IPS-20b (cell line): ENCODE data around the gene UGGT1.
A peak's percentile ranks its signal among the peaks of the same experiment; 100 is the strongest.

ENCODE experiments used
- H3K27ac ChIP-seq: one replicate; pipeline ENCODE4 v1.5.1; 2013; ENCODE audit warnings: low read length
- H3K27me3 ChIP-seq: 2 replicates; pipeline ENCODE4 v1.6.1; 2013; ENCODE audit warnings: mild to moderate bottlenecking, low read length, inconsistent platforms; ENCODE audit not compliant: insufficient read depth
- H3K36me3 ChIP-seq: 2 replicates; pipeline ENCODE4 v1.6.1; 2013; ENCODE audit warnings: low read depth, mild to moderate bottlenecking, inconsistent platforms, low read length, moderate library complexity; ENCODE audit not compliant: insufficient read depth
- H3K4me1 ChIP-seq: 2 replicates; pipeline ENCODE4 v1.6.1; 2013; ENCODE audit warnings: mild to moderate bottlenecking, control low read depth, inconsistent platforms, low read length, moderate library complexity; ENCODE audit not compliant: insufficient read depth
- H3K4me3 ChIP-seq: 2 replicates; pipeline ENCODE4 v1.5.1; 2013; ENCODE audit warnings: mild to moderate bottlenecking, low read length, inconsistent platforms
- H3K9ac ChIP-seq: 2 replicates; pipeline ENCODE4 v1.6.1; 2013; ENCODE audit warnings: low read depth, mild to moderate bottlenecking, inconsistent platforms, low read length, moderate library complexity
- H3K9me3 ChIP-seq: 2 replicates; pipeline ENCODE4 v1.6.1; 2013; ENCODE audit warnings: mild to moderate bottlenecking, low read depth, low read length, inconsistent platforms; ENCODE audit not compliant: insufficient read depth

UGGT1 gene

GRCh38 chr2:128076461-128077106, 14.4 kb upstream of the UGGT1 start:
- Histone ChIP-seq H3K4me1 (no peaks in the 10 kb centered on the region), H3K27ac (no peak overlapping the region), H3K27me3 (no peaks in the 10 kb centered on the region), H3K36me3 (no peaks in the 10 kb centered on the region), H3K4me3 (no peak overlapping the region), H3K9me3 (no peaks in the 10 kb centered on the region), H3K9ac (no peak overlapping the region)

- H3K4me1 ChIP-seq, result no peaks in the 10 kb centered on the region
- no peaks in the 10 kb centered on the region for H3K36me3 ChIP-seq
These were observed 6.2 kb upstream of the UGGT1 start for GRCh38 chr2:128084757-128085156.

GRCh38 chr2:128086244-128086643, 4.8 kb upstream of the UGGT1 start:
- H3K27ac ChIP-seq, result no peak overlapping the region
- H3K27me3 ChIP-seq, result no peaks in the 10 kb centered on the region
- peaks cover 8% of the 10 kb centered on the region for H3K9me3 ChIP-seq
- H3K4me1 ChIP-seq, result no peaks in the 10 kb centered on the region
- no peak overlapping the region for H3K9ac ChIP-seq
- H3K4me3 ChIP-seq, result no peak overlapping the region
- H3K36me3 ChIP-seq, result no peaks in the 10 kb centered on the region

More at GRCh38 chr2:128084757-128085156, 6.2 kb upstream of the UGGT1 start:
- H3K27ac ChIP-seq, result no peak overlapping the region
- peaks cover 8% of the 10 kb centered on the region for H3K9me3 ChIP-seq
- H3K4me3 ChIP-seq, result no peak overlapping the region
- no peak overlapping the region for H3K9ac ChIP-seq
- H3K27me3 ChIP-seq, result no peaks in the 10 kb centered on the region

- peak overlapping the region; percentile 84 for H3K4me3 ChIP-seq
- peaks cover 10% of the 10 kb centered on the region; the same call in 1 of the 2 replicates for H3K36me3 ChIP-seq
- H3K4me1 ChIP-seq, result no peaks in the 10 kb centered on the region
- peak overlapping the region; percentile 77; the same call in 1 of the 2 replicates for H3K9ac ChIP-seq
- H3K27ac ChIP-seq, result no peak overlapping the region
- no peaks in the 10 kb centered on the region for H3K9me3 ChIP-seq
- H3K27me3 ChIP-seq, result no peaks in the 10 kb centered on the region
These were observed 440 bp upstream of the UGGT1 start for GRCh38 chr2:128090575-128090944.

- no peaks in the 10 kb centered on the region for H3K4me1 ChIP-seq
- H3K27ac ChIP-seq, result no peak overlapping the region
- no peaks in the 10 kb centered on the region for H3K27me3 ChIP-seq
- H3K9ac ChIP-seq, result peak overlapping the region; percentile 89; the same call in 1 of the 2 replicates
- no peaks in the 10 kb centered on the region for H3K9me3 ChIP-seq
- peaks cover 11% of the 10 kb centered on the region; the same call in 1 of the 2 replicates for H3K36me3 ChIP-seq
- peak overlapping the region; percentile 84 for H3K4me3 ChIP-seq
These were observed 703 bp downstream of the UGGT1 start for GRCh38 chr2:128091726-128092080.

- H3K9ac ChIP-seq, result no peak overlapping the region
- peaks cover 19% of the 10 kb centered on the region; the same call in 1 of the 2 replicates for H3K36me3 ChIP-seq
- no peaks in the 10 kb centered on the region for H3K9me3 ChIP-seq
- H3K27ac ChIP-seq, result no peak overlapping the region
- no peaks in the 10 kb centered on the region for H3K4me1 ChIP-seq
- no peaks in the 10 kb centered on the region for H3K27me3 ChIP-seq
- no peak overlapping the region for H3K4me3 ChIP-seq
These were observed 1.7 kb downstream of the UGGT1 start for GRCh38 chr2:128092656-128093055.

- Histone ChIP-seq H3K27ac (no peak overlapping the region), H3K36me3 (peaks cover 30% of the 10 kb centered on the region), H3K9me3 (no peaks in the 10 kb centered on the region), H3K4me3 (no peak overlapping the region), H3K9ac (no peak overlapping the region), H3K27me3 (no peaks in the 10 kb centered on the region), H3K4me1 (no peaks in the 10 kb centered on the region)
These were observed 2.8 kb downstream of the UGGT1 start for GRCh38 chr2:128093762-128094161.

- no peaks in the 10 kb centered on the region for H3K4me1 ChIP-seq
These were observed 4.2 kb downstream of the UGGT1 start for GRCh38 chr2:128095201-128095600.

GRCh38 chr2:128103407-128103806, 12.4 kb downstream of the UGGT1 start:
- Histone ChIP-seq H3K27me3 (no peaks in the 10 kb centered on the region), H3K4me3 (no peak overlapping the region), H3K9me3 (no peaks in the 10 kb centered on the region; the same call in 1 of the 2 replicates), H3K36me3 (peaks cover 64% of the 10 kb centered on the region), H3K4me1 (no peaks in the 10 kb centered on the region), H3K27ac (no peak overlapping the region), H3K9ac (no peak overlapping the region)

More at GRCh38 chr2:128095201-128095600, 4.2 kb downstream of the UGGT1 start:
- Histone ChIP-seq H3K9me3 (no peaks in the 10 kb centered on the region), H3K27me3 (no peaks in the 10 kb centered on the region), H3K4me3 (no peak overlapping the region), H3K9ac (no peak overlapping the region; the same call in 1 of the 2 replicates), H3K36me3 (peaks cover 40% of the 10 kb centered on the region), H3K27ac (no peak overlapping the region)

GRCh38 chr2:128105072-128105471, 14.1 kb downstream of the UGGT1 start:
- H3K9ac ChIP-seq, result no peak overlapping the region
- H3K27me3 ChIP-seq, result no peaks in the 10 kb centered on the region
- H3K27ac ChIP-seq, result no peak overlapping the region
- no peaks in the 10 kb centered on the region; the same call in 1 of the 2 replicates for H3K9me3 ChIP-seq
- H3K4me1 ChIP-seq, result no peaks in the 10 kb centered on the region
- H3K36me3 ChIP-seq, result peaks cover 64% of the 10 kb centered on the region
- no peak overlapping the region for H3K4me3 ChIP-seq

- Histone ChIP-seq H3K36me3 (peaks cover 62% of the 10 kb centered on the region), H3K9me3 (no peaks in the 10 kb centered on the region), H3K4me1 (no peaks in the 10 kb centered on the region), H3K27me3 (no peaks in the 10 kb centered on the region), H3K9ac (no peak overlapping the region), H3K27ac (no peak overlapping the region), H3K4me3 (no peak overlapping the region)
These were observed 17.2 kb downstream of the UGGT1 start for GRCh38 chr2:128108166-128108565.

- Histone ChIP-seq H3K9me3 (no peaks in the 10 kb centered on the region), H3K9ac (no peak overlapping the region), H3K36me3 (peaks cover 59% of the 10 kb centered on the region), H3K4me3 (no peak overlapping the region), H3K27ac (no peak overlapping the region), H3K27me3 (no peaks in the 10 kb centered on the region), H3K4me1 (no peaks in the 10 kb centered on the region)
These were observed 18.2 kb downstream of the UGGT1 start for GRCh38 chr2:128109243-128109642.
